Stimulated activated memory B cell treated with anti-CD40 and anti-IgM and Interleukin-4, amounts not matched to agents 10 μg/mL and 1 μg/mL and 100 μg/mL, for 72 hours (primary cell): ENCODE data around the gene NRXN3.

Experiments
- ATAC-seq: fragments of 150-1000 bp; cut with Tn5 transposase; 2 replicates; pipeline ENCODE4 v1.10.0; 2021
- H3K27ac Mint-ChIP-seq: one replicate; pipeline ENCODE4 v1.8.0; 2022; ENCODE audit warnings: mild to moderate bottlenecking, mixed read lengths
- H3K27me3 Mint-ChIP-seq: one replicate; pipeline ENCODE4 v1.8.0; 2022; ENCODE audit warnings: mixed read lengths
- H3K36me3 Mint-ChIP-seq: one replicate; pipeline ENCODE4 v1.8.0; 2022; ENCODE audit warnings: mixed read lengths
- H3K4me1 Mint-ChIP-seq: one replicate; pipeline ENCODE4 v1.8.0; 2022; ENCODE audit warnings: mixed read lengths
- H3K4me3 Mint-ChIP-seq: one replicate; pipeline ENCODE4 v1.8.0; 2022; ENCODE audit warnings: mild to moderate bottlenecking, moderate library complexity, mixed read lengths
- H3K9me3 Mint-ChIP-seq: one replicate; pipeline ENCODE4 v1.8.0; 2022; ENCODE audit warnings: mixed read lengths

NRXN3 gene

GRCh38 chr14:79175671-79176070 lies 1005.5 kb downstream of the NRXN3 start:
- ATAC-seq: no peak
- Mint-ChIP-seq H3K9me3 (peaks cover 5% of the 10 kb centered on the region), H3K27me3 (no peaks in the 10 kb centered on the region), H3K27ac (no peak overlapping the region), H3K4me1 (no peaks in the 10 kb centered on the region), H3K4me3 (no peak overlapping the region), H3K36me3 (no peaks in the 10 kb centered on the region)

- Mint-ChIP-seq H3K4me1 (no peaks in the 10 kb centered on the region), H3K36me3 (no peaks in the 10 kb centered on the region), H3K27ac (no peak overlapping the region), H3K4me3 (no peak overlapping the region), H3K9me3 (peaks cover 5% of the 10 kb centered on the region), H3K27me3 (no peaks in the 10 kb centered on the region)
- no peak for ATAC-seq
These were observed 1006.9 kb downstream of the NRXN3 start for GRCh38 chr14:79177106-79177505.

- peaks cover 5% of the 10 kb centered on the region for H3K9me3 Mint-ChIP-seq
These were observed 1008.5 kb downstream of the NRXN3 start for GRCh38 chr14:79178719-79179118.

GRCh38 chr14:79179985-79180384 lies 1009.8 kb downstream of the NRXN3 start:
- Mint-ChIP-seq H3K27me3 (no peaks in the 10 kb centered on the region), H3K36me3 (no peaks in the 10 kb centered on the region), H3K4me1 (no peaks in the 10 kb centered on the region), H3K9me3 (peaks cover 2% of the 10 kb centered on the region), H3K27ac (no peak overlapping the region), H3K4me3 (no peak overlapping the region)
- ATAC-seq: no peak

More at GRCh38 chr14:79178719-79179118, 1008.5 kb downstream of the NRXN3 start:
- H3K27me3 Mint-ChIP-seq: no peaks in the 10 kb centered on the region
- no peak overlapping the region for H3K4me3 Mint-ChIP-seq
- H3K4me1 Mint-ChIP-seq: no peaks in the 10 kb centered on the region
- no peak overlapping the region for H3K27ac Mint-ChIP-seq
- ATAC-seq: no peak
- H3K36me3 Mint-ChIP-seq: no peaks in the 10 kb centered on the region

GRCh38 chr14:79180656-79181055 lies 1010.5 kb downstream of the NRXN3 start:
- ATAC-seq: no peak
- Mint-ChIP-seq H3K27ac (no peak overlapping the region), H3K36me3 (no peaks in the 10 kb centered on the region), H3K4me1 (no peaks in the 10 kb centered on the region), H3K9me3 (peaks cover 2% of the 10 kb centered on the region), H3K4me3 (no peak overlapping the region), H3K27me3 (no peaks in the 10 kb centered on the region)

GRCh38 chr14:79186523-79186922 lies 1016.4 kb downstream of the NRXN3 start:
- H3K9me3 Mint-ChIP-seq: no peaks in the 10 kb centered on the region
- no peak for ATAC-seq
- no peak overlapping the region for H3K27ac Mint-ChIP-seq
- no peaks in the 10 kb centered on the region for H3K27me3 Mint-ChIP-seq
- H3K4me1 Mint-ChIP-seq: no peaks in the 10 kb centered on the region
- no peaks in the 10 kb centered on the region for H3K36me3 Mint-ChIP-seq
- H3K4me3 Mint-ChIP-seq: no peak overlapping the region

GRCh38 chr14:79193689-79194477 lies 1023.7 kb downstream of the NRXN3 start:
- Mint-ChIP-seq H3K4me1 (no peaks in the 10 kb centered on the region), H3K36me3 (no peaks in the 10 kb centered on the region), H3K27ac (no peak overlapping the region), H3K27me3 (no peaks in the 10 kb centered on the region), H3K4me3 (no peak overlapping the region), H3K9me3 (no peaks in the 10 kb centered on the region)
- ATAC-seq: no peak

GRCh38 chr14:79196216-79196615 lies 1026.0 kb downstream of the NRXN3 start:
- Mint-ChIP-seq H3K36me3 (no peaks in the 10 kb centered on the region), H3K27ac (no peak overlapping the region), H3K27me3 (no peaks in the 10 kb centered on the region), H3K9me3 (peaks cover 10% of the 10 kb centered on the region), H3K4me3 (no peak overlapping the region), H3K4me1 (no peaks in the 10 kb centered on the region)
- no peak for ATAC-seq

GRCh38 chr14:79197516-79197915 lies 1027.3 kb downstream of the NRXN3 start:
- Mint-ChIP-seq H3K4me3 (no peak overlapping the region), H3K27me3 (no peaks in the 10 kb centered on the region), H3K4me1 (no peaks in the 10 kb centered on the region), H3K36me3 (no peaks in the 10 kb centered on the region), H3K9me3 (peaks cover 10% of the 10 kb centered on the region), H3K27ac (no peak overlapping the region)
- no peak for ATAC-seq

GRCh38 chr14:79199217-79199616 lies 1029.0 kb downstream of the NRXN3 start:
- no peak overlapping the region for H3K27ac Mint-ChIP-seq
- H3K4me3 Mint-ChIP-seq: no peak overlapping the region
- ATAC-seq: no peak
- no peaks in the 10 kb centered on the region for H3K4me1 Mint-ChIP-seq
- peaks cover 10% of the 10 kb centered on the region for H3K9me3 Mint-ChIP-seq
- H3K36me3 Mint-ChIP-seq: no peaks in the 10 kb centered on the region
- no peaks in the 10 kb centered on the region for H3K27me3 Mint-ChIP-seq

- H3K4me1 Mint-ChIP-seq: no peaks in the 10 kb centered on the region
These were observed 1031.5 kb downstream of the NRXN3 start for GRCh38 chr14:79201564-79202207.

GRCh38 chr14:79204591-79204990 lies 1034.4 kb downstream of the NRXN3 start:
- no peak for ATAC-seq
- Mint-ChIP-seq H3K27me3 (no peaks in the 10 kb centered on the region), H3K9me3 (peaks cover 6% of the 10 kb centered on the region), H3K27ac (no peak overlapping the region), H3K36me3 (no peaks in the 10 kb centered on the region), H3K4me1 (no peaks in the 10 kb centered on the region), H3K4me3 (no peak overlapping the region)

More at GRCh38 chr14:79201564-79202207, 1031.5 kb downstream of the NRXN3 start:
- Mint-ChIP-seq H3K36me3 (no peaks in the 10 kb centered on the region), H3K27ac (no peak overlapping the region), H3K27me3 (no peaks in the 10 kb centered on the region), H3K9me3 (peaks cover 10% of the 10 kb centered on the region), H3K4me3 (no peak overlapping the region)
- no peak for ATAC-seq

- no peaks in the 10 kb centered on the region for H3K36me3 Mint-ChIP-seq
- H3K9me3 Mint-ChIP-seq: no peaks in the 10 kb centered on the region
- H3K4me3 Mint-ChIP-seq: no peak overlapping the region
- no peak overlapping the region for H3K27ac Mint-ChIP-seq
- H3K4me1 Mint-ChIP-seq: no peaks in the 10 kb centered on the region
- no peaks in the 10 kb centered on the region for H3K27me3 Mint-ChIP-seq
- no peak for ATAC-seq
These were observed 1039.2 kb downstream of the NRXN3 start for GRCh38 chr14:79209418-79209817.

GRCh38 chr14:79225815-79226214 lies 1055.6 kb downstream of the NRXN3 start:
- Mint-ChIP-seq H3K9me3 (peaks cover 3% of the 10 kb centered on the region), H3K36me3 (no peaks in the 10 kb centered on the region), H3K4me1 (no peaks in the 10 kb centered on the region), H3K27me3 (no peaks in the 10 kb centered on the region), H3K4me3 (no peak overlapping the region), H3K27ac (no peak overlapping the region)
- ATAC-seq: no peak

GRCh38 chr14:79229383-79229909 lies 1059.3 kb downstream of the NRXN3 start:
- no peaks in the 10 kb centered on the region for H3K27me3 Mint-ChIP-seq
- no peaks in the 10 kb centered on the region for H3K4me1 Mint-ChIP-seq
- no peak overlapping the region for H3K4me3 Mint-ChIP-seq
- no peak for ATAC-seq
- peaks cover 3% of the 10 kb centered on the region for H3K9me3 Mint-ChIP-seq
- no peaks in the 10 kb centered on the region for H3K36me3 Mint-ChIP-seq
- H3K27ac Mint-ChIP-seq: no peak overlapping the region

GRCh38 chr14:79242666-79243065 lies 1072.5 kb downstream of the NRXN3 start:
- Mint-ChIP-seq H3K4me3 (no peak overlapping the region), H3K27me3 (no peaks in the 10 kb centered on the region), H3K9me3 (peaks cover 8% of the 10 kb centered on the region), H3K36me3 (no peaks in the 10 kb centered on the region), H3K4me1 (no peaks in the 10 kb centered on the region), H3K27ac (no peak overlapping the region)
- no peak for ATAC-seq
